Putamen (tissue), 1 donor: ENCODE results near the gene PRDX2.

Source experiments
- DNase-seq: peaks from one replicate; pipeline ENCODE4 v3.0.0-alpha.2; 2016; ENCODE audit warnings: low spot score

PRDX2 gene

GRCh38 chr19:12779162-12779993, 22.2 kb downstream of the PRDX2 start:
- DNase-seq, result no peak

GRCh38 chr19:12778905-12779161, 22.8 kb downstream of the PRDX2 start:
- no peak for DNase-seq

GRCh38 chr19:12778017-12778904, 23.3 kb downstream of the PRDX2 start:
- DNase-seq, result no peak

- DNase-seq, result peak; percentile 75
Observed at GRCh38 chr19:12777217-12778016, 24.2 kb downstream of the PRDX2 start.

- DNase-seq, result no peak
Observed at GRCh38 chr19:12774588-12775555, 26.7 kb downstream of the PRDX2 start, which contains the start of gene HOOK2. TSS of gene HOOK2 (minus strand) at chr19:12775552. CDS start at chr19:12775449, 103 bp downstream.

GRCh38 chr19:12773571-12773970, 28.0 kb downstream of the PRDX2 start:
- DNase-seq, result no peak

- DNase-seq, result no peak
Observed at GRCh38 chr19:12772323-12772722, 29.3 kb downstream of the PRDX2 start.

GRCh38 chr19:12770922-12771321, 30.7 kb downstream of the PRDX2 start:
- DNase-seq, result no peak

GRCh38 chr19:12769689-12770088, 31.9 kb downstream of the PRDX2 start:
- no peak for DNase-seq

- DNase-seq, result no peak
Observed at GRCh38 chr19:12767666-12768065, 33.9 kb downstream of the PRDX2 start.

GRCh38 chr19:12767150-12767549, 34.5 kb downstream of the PRDX2 start:
- no peak for DNase-seq

GRCh38 chr19:12766051-12766521, 35.5 kb downstream of the PRDX2 start:
- DNase-seq, result no peak

GRCh38 chr19:12764698-12765097, 36.9 kb downstream of the PRDX2 start:
- no peak for DNase-seq

GRCh38 chr19:12763100-12763499, 38.5 kb downstream of the PRDX2 start:
- DNase-seq, result no peak

GRCh38 chr19:12759686-12760085, 41.9 kb downstream of the PRDX2 start:
- no peak for DNase-seq

GRCh38 chr19:12757544-12758274, 43.9 kb downstream of the PRDX2 start:
- DNase-seq, result peak; percentile 38

- DNase-seq, result no peak
Observed at GRCh38 chr19:12756150-12756883, 45.3 kb downstream of the PRDX2 start.

GRCh38 chr19:12754465-12755196, 47.0 kb downstream of the PRDX2 start:
- no peak for DNase-seq
